HepG2 (cell line): ENCODE data around the gene SLC35G2. TPM values are rescaled to one million over a fixed set of nuclear protein-coding genes. Genes with fewer than 3 reads are reported as not detected.

Source experiments
- BRF2 ChIP-seq: sonication (generic); formaldehyde crosslinking; IDR thresholded peaks from 2 replicates; pipeline ENCODE4 v1.8.1; 2022; ENCODE audit warnings: mild to moderate bottlenecking, missing genetic modification reagents
- CREM ChIP-seq, 2 experiments: sonication (generic) in 1 of 2; formaldehyde crosslinking in 1 of 2; IDR thresholded peaks; 2 replicates each; pipeline versions ENCODE4 v1.4.0 to v1.6.1; 2016 to 2020; ENCODE audit warnings: antibody characterized with exemption in 1 of 2, mild to moderate bottlenecking in 1 of 2, missing genetic modification reagents in 1 of 2
- E2F1 ChIP-seq: sonication (generic); formaldehyde crosslinking; IDR thresholded peaks from 2 replicates; pipeline ENCODE4 v1.5.0; 2020; ENCODE audit warnings: missing genetic modification reagents
- HIC2 ChIP-seq: sonication (generic); formaldehyde crosslinking; IDR thresholded peaks from 2 replicates; pipeline ENCODE4 v1.9.0; 2022; ENCODE audit warnings: low read depth, missing genetic modification reagents
- KLF15 ChIP-seq: sonication (generic); formaldehyde crosslinking; IDR thresholded peaks from 2 replicates; pipeline ENCODE4 v1.8.1; 2023; ENCODE audit warnings: borderline replicate concordance, mild to moderate bottlenecking, inconsistent platforms, missing genetic modification reagents, mixed read lengths
- MXI1 ChIP-seq: IDR thresholded peaks from 3 replicates; pipeline ENCODE4 v1.6.1; 2012; ENCODE audit warnings: low read depth, low read length, inconsistent platforms, borderline replicate concordance
- NCOA5 ChIP-seq: sonication (generic); formaldehyde crosslinking; IDR thresholded peaks from 2 replicates; pipeline ENCODE4 v1.4.0; 2020; ENCODE audit warnings: missing genetic modification reagents
- NFE2L1 ChIP-seq: sonication (generic); formaldehyde crosslinking; IDR thresholded peaks from 2 replicates; pipeline ENCODE4 v1.4.0; 2020; ENCODE audit warnings: missing genetic modification reagents, mild to moderate bottlenecking, borderline replicate concordance
- NONO ChIP-seq, 2 experiments: fragments of 450-650 bp in 1 of 2; sonication (generic) in 1 of 2; formaldehyde crosslinking in 1 of 2; IDR thresholded peaks in 1 of 2; conservative IDR thresholded peaks in 1 of 2; 2 replicates each; pipeline versions ENCODE4 v1.6.1 to v1.8.0; 2017 to 2022; ENCODE audit warnings: mild to moderate bottlenecking in 1 of 2, missing genetic modification reagents in 1 of 2, moderate library complexity in 1 of 2
- PAWR ChIP-seq: sonication (generic); formaldehyde crosslinking; IDR thresholded peaks from 2 replicates; pipeline ENCODE4 v1.4.0; 2020; ENCODE audit warnings: missing genetic modification reagents, mild to moderate bottlenecking, borderline replicate concordance
- POGZ ChIP-seq: sonication (generic); formaldehyde crosslinking; IDR thresholded peaks from 2 replicates; pipeline ENCODE4 v1.4.0; 2020; ENCODE audit warnings: mild to moderate bottlenecking, missing genetic modification reagents
- SRY ChIP-seq: sonication (generic); formaldehyde crosslinking; IDR thresholded peaks from 2 replicates; pipeline ENCODE4 v1.8.0; 2022; ENCODE audit warnings: mild to moderate bottlenecking, missing genetic modification reagents
- THYN1 ChIP-seq: sonication (generic); formaldehyde crosslinking; IDR thresholded peaks from 2 replicates; pipeline ENCODE4 v1.8.1; 2023; ENCODE audit warnings: low read depth, mild to moderate bottlenecking, moderate library complexity, missing genetic modification reagents, borderline replicate concordance
- TIGD3 ChIP-seq: sonication (generic); formaldehyde crosslinking; IDR thresholded peaks from 2 replicates; pipeline ENCODE4 v1.5.1; 2020; ENCODE audit warnings: mild to moderate bottlenecking, missing genetic modification reagents, borderline replicate concordance
- WIZ ChIP-seq: sonication (generic); formaldehyde crosslinking; IDR thresholded peaks from 2 replicates; pipeline ENCODE4 v1.5.1; 2020; ENCODE audit warnings: mild to moderate bottlenecking, missing genetic modification reagents
- ZBTB20 ChIP-seq: sonication (generic); formaldehyde crosslinking; IDR thresholded peaks from 2 replicates; pipeline ENCODE4 v1.8.1; 2023; ENCODE audit warnings: missing genetic modification reagents, low read depth, mild to moderate bottlenecking, borderline replicate concordance
- ZBTB38 ChIP-seq: sonication (generic); formaldehyde crosslinking; IDR thresholded peaks from 2 replicates; pipeline ENCODE4 v1.5.1; 2020; ENCODE audit warnings: mild to moderate bottlenecking, missing genetic modification reagents
- ZNF235 ChIP-seq: sonication (generic); formaldehyde crosslinking; IDR thresholded peaks from 2 replicates; pipeline ENCODE4 v1.8.1; 2023; ENCODE audit warnings: mild to moderate bottlenecking, missing genetic modification reagents, borderline replicate concordance
- ZNF24 ChIP-seq: fragments of 450-650 bp; IDR thresholded peaks from 2 replicates; pipeline ENCODE4 v1.6.1; 2017; ENCODE audit warnings: antibody characterized with exemption, mild to moderate bottlenecking
- polyA plus RNA-seq, 8 experiments: library from polyadenylated mRNA; depleted of rRNA in 3 of 8; stranded (reverse) in 7 of 8; unstranded in 1 of 8; fragments of >200 nt; fragmentation: Illumina TruSeq in 4 of 8; extraction: Trizol in 4 of 8; gene quantifications; 2 replicates each; pipeline versions ENCODE4 v1.2.1 to v1.2.3, GENCODE V29; 2011 to 2016; ENCODE audit warnings: low read depth in 4 of 8, missing spikeins in 1 of 8, mixed read lengths in 1 of 8; ENCODE audit not compliant: insufficient read depth in 1 of 8
- total RNA-seq, 5 experiments: library from RNA; depleted of rRNA; stranded (reverse); fragments of >200 nt; fragmentation: Illumina TruSeq; extraction: Trizol; gene quantifications; 2 replicates each; pipeline ENCODE4 v1.2.3, GENCODE V29; 2016; ENCODE audit warnings: low read depth in 1 of 5
- TF ChIP-seq, protein P1 (sequence below): sonication (generic); formaldehyde crosslinking; IDR thresholded peaks from 2 replicates; pipeline ENCODE4 v1.4.0; 2020; ENCODE audit warnings: missing genetic modification reagents

Gene SLC35G2
- total and polyA plus RNA-seq, 2 of the 13 experiments (the other 11 are each of a cell fraction or from before 2014, with no cell fraction given): 7.6 to 10.3 TPM

GRCh38 chr3:136819731-136820679 is 1.1 kb downstream of the SLC35G2 start (continued):
- TF ChIP-seq BRF2 (CRISPR knock-in tag) (0 out of 2 replicates have a peak, but pooled peaks have one; percentile 57), WIZ (peak; percentile 79), ZBTB20 (CRISPR knock-in tag) (no peak), TIGD3 (CRISPR knock-in tag) (no peak), NCOA5 (no peak), ZBTB38 (no peak), HIC2 (no peak), SRY (CRISPR knock-in tag) (peak; percentile 57; the same call in 1 of the 2 replicates), KLF15 (no peak), CREM (IDR thresholded peaks at IDR 0.05) (no peak), CREM (CRISPR knock-in tag; IDR thresholded peaks at IDR 0.05) (no peak), MXI1 (no peak), PAWR (CRISPR knock-in tag) (0 out of 2 replicates have a peak, but pooled peaks have one; percentile 36), POGZ (CRISPR knock-in tag) (peak; percentile 51; the same call in 1 of the 2 replicates), ZNF24 (no peak), THYN1 (CRISPR knock-in tag) (no peak), E2F1 (CRISPR knock-in tag) (no peak), NFE2L1 (no peak), ZNF235 (0 out of 2 replicates have a peak, but pooled peaks have one; percentile 46), NONO (IDR thresholded peaks at IDR 0.05) (no peak), NONO (CRISPR knock-in tag; conservative IDR thresholded peaks at IDR 0.05) (no peak)
- TF ChIP-seq, protein P1, sequence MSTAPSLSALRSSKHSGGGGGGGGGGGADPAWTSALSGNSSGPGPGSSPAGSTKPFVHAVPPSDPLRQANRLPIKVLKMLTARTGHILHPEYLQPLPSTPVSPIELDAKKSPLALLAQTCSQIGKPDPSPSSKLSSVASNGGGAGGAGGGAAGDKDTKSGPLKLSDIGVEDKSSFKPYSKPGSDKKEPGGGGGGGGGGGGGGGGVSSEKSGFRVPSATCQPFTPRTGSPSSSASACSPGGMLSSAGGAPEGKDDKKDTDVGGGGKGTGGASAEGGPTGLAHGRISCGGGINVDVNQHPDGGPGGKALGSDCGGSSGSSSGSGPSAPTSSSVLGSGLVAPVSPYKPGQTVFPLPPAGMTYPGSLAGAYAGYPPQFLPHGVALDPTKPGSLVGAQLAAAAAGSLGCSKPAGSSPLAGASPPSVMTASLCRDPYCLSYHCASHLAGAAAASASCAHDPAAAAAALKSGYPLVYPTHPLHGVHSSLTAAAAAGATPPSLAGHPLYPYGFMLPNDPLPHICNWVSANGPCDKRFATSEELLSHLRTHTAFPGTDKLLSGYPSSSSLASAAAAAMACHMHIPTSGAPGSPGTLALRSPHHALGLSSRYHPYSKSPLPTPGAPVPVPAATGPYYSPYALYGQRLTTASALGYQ (CRISPR knock-in tag): no peak
